GM12873 (cell line): ENCODE results near the gene PIGQ.

ENCODE experiments used
- TF ChIP-seq, protein P1 (sequence below): IDR thresholded peaks from 2 replicates; pipeline ENCODE4 v1.5.1; 2012; ENCODE audit warnings: low read depth, mild to moderate bottlenecking, moderate library complexity, low read length, control low read depth; ENCODE audit not compliant: insufficient read depth; ENCODE audit errors: missing control alignments

The PIGQ gene

GRCh38 chr16:525123-525519 lies 44.6 kb upstream of the PIGQ start:
- TF ChIP-seq, protein P1, sequence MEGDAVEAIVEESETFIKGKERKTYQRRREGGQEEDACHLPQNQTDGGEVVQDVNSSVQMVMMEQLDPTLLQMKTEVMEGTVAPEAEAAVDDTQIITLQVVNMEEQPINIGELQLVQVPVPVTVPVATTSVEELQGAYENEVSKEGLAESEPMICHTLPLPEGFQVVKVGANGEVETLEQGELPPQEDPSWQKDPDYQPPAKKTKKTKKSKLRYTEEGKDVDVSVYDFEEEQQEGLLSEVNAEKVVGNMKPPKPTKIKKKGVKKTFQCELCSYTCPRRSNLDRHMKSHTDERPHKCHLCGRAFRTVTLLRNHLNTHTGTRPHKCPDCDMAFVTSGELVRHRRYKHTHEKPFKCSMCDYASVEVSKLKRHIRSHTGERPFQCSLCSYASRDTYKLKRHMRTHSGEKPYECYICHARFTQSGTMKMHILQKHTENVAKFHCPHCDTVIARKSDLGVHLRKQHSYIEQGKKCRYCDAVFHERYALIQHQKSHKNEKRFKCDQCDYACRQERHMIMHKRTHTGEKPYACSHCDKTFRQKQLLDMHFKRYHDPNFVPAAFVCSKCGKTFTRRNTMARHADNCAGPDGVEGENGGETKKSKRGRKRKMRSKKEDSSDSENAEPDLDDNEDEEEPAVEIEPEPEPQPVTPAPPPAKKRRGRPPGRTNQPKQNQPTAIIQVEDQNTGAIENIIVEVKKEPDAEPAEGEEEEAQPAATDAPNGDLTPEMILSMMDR = no peak

GRCh38 chr16:525520-526180 lies 44.1 kb upstream of the PIGQ start:
- TF ChIP-seq, protein P1 = peak; percentile 8

- TF ChIP-seq, protein P1 = no peak
Measured at GRCh38 chr16:526181-527014, 43.4 kb upstream of the PIGQ start.

- TF ChIP-seq, protein P1 = no peak
Measured at GRCh38 chr16:527015-527903, 42.5 kb upstream of the PIGQ start, which contains the start of gene CAPN15. CAPN15 (plus strand) TSS chr16:527712; CDS start chr16:546839, 19,127 bp downstream.

GRCh38 chr16:528111-529011 lies 41.4 kb upstream of the PIGQ start:
- TF ChIP-seq, protein P1 = no peak

GRCh38 chr16:529012-529575 lies 40.7 kb upstream of the PIGQ start:
- TF ChIP-seq, protein P1 = no peak
